Measurements from ENCODE around the gene DDX23. TPM values are rescaled to one million over a fixed set of nuclear protein-coding genes. Genes with fewer than 3 reads are reported as not detected.

Gene DDX23
- polyA plus RNA-seq, 1 of the 3 experiments (the other 2 are of a cell fraction) = 50.4 TPM

GRCh38 chr12:48878548-48878947 is 26.6 kb upstream of the DDX23 start:
- no peak for TF ChIP-seq TAF1 (IDR thresholded peaks at IDR 0.05; ENCODE audit: borderline replicate concordance, low read depth, low read length)
- no peak for TF ChIP-seq POLR2AphosphoS5 (IDR thresholded peaks at IDR 0.05; ENCODE audit: low read depth, low read length)
- no peak for TF ChIP-seq TCF12 (IDR thresholded peaks at IDR 0.05)
- TF ChIP-seq RFX5 (IDR thresholded peaks at IDR 0.05; ENCODE audit: low read length) = no peak
- no peak for TF ChIP-seq MEF2A (IDR thresholded peaks at IDR 0.05; ENCODE audit: borderline replicate concordance, low read depth)
- no peak for TF ChIP-seq YY1 (IDR thresholded peaks at IDR 0.05; ENCODE audit: low read depth)
- no peak for TF ChIP-seq EZH2phosphoT487 (IDR thresholded peaks at IDR 0.05; ENCODE audit: borderline replicate concordance, low read depth)
- no peak for TF ChIP-seq ELF1 (IDR thresholded peaks at IDR 0.05)
- no peak for TF ChIP-seq GABPA (IDR thresholded peaks at IDR 0.05; ENCODE audit: low read depth)
- no peak for TF ChIP-seq NFIC (IDR thresholded peaks at IDR 0.05; ENCODE audit: borderline replicate concordance)
- TF ChIP-seq PBX3 (IDR thresholded peaks at IDR 0.05) = no peak
- TF ChIP-seq FOSL2 (IDR thresholded peaks at IDR 0.05; ENCODE audit: borderline replicate concordance, low read depth) = no peak
- no peak for TF ChIP-seq GATA2 (CRISPR knock-in tag; IDR thresholded peaks at IDR 0.05)
- Histone ChIP-seq H3K9me3 (no peaks in the 10 kb centered on the region), H3K27me3 (ENCODE audit: insufficient read depth) (peaks cover 4% of the 10 kb centered on the region; the same call in 1 of the 2 replicates), H3K27ac (ENCODE audit: low read depth in 2 of 2, low read length in 1 of 2) (no peak overlapping the region), H3K4me1 (ENCODE audit: control insufficient read depth in 1 of 2, insufficient read depth in 2 of 2, low read depth in 1 of 2, low read length in 1 of 2) (peaks cover 5 to 7% of the 10 kb centered on the region in 2 experiments; a peak in 1 of 4 replicates), H4K20me1 (ENCODE audit: insufficient read depth) (no peaks in the 10 kb centered on the region), H3K79me2 (ENCODE audit: insufficient read depth) (no peaks in the 10 kb centered on the region), H2AFZ (ENCODE audit: low read depth) (no peak overlapping the region), H3K4me3 (ENCODE audit: low read depth in 2 of 2, low read length in 1 of 2) (no peak overlapping the region), H3F3A (replicated peaks; ENCODE audit: insufficient read depth) (no peaks in the 10 kb centered on the region), H3K9ac (no peak overlapping the region), H3K36me3 (replicated peaks in 1 of 2; ENCODE audit: control insufficient read depth in 1 of 2, insufficient read depth in 2 of 2, low read length in 1 of 2) (no peaks in the 10 kb centered on the region), H3K9me2 (no peaks in the 10 kb centered on the region), H3K4me2 (no peak overlapping the region)
- WGBS (ENCODE audit: low lambda C conversion rate) = 94% methylated on average over 2 of the region's 2 CpGs
- CTCF ChIA-PET = interaction anchor here (15.3 to 34.8 kb wide), 2 partner anchors 7 to 12 kb away, joined by 667 read pairs; partner anchors contain the start of genes DDX23 and RND1
- POLR2A ChIA-PET = interaction anchor here (0.6 to 2.1 kb wide), 2 partner anchors 13 to 19 kb away, joined by 3 to 7 read pairs; partner anchors contain the start of gene RND1
- DNase-seq = no peak

- H3K4me2 ChIP-seq = no peak overlapping the region
- H2AFZ ChIP-seq (ENCODE audit: low read depth) = no peak overlapping the region
- CTCF ChIA-PET = interaction anchor here (1.0 to 34.8 kb wide), 3 partner anchors 9 to 28 kb away, joined by 3 to 667 read pairs (median 6); a partner anchor contains a TSS
- peaks cover 4% of the 10 kb centered on the region; the same call in 1 of the 2 replicates for H3K27me3 ChIP-seq (ENCODE audit: insufficient read depth)
- no peak for DNase-seq
- no peak overlapping the region for H3K4me3 ChIP-seq (ENCODE audit: low read depth in 2 of 2, low read length in 1 of 2)
- H3K9ac ChIP-seq = no peak overlapping the region
- H3K36me3 ChIP-seq (replicated peaks in 1 of 2; ENCODE audit: control insufficient read depth in 1 of 2, insufficient read depth in 2 of 2, low read length in 1 of 2) = no peaks in the 10 kb centered on the region
- H3K9me3 ChIP-seq = no peaks in the 10 kb centered on the region
- H3K79me2 ChIP-seq (ENCODE audit: insufficient read depth) = no peaks in the 10 kb centered on the region
- POLR2A ChIA-PET = no interaction called here
- no peak overlapping the region for H3K27ac ChIP-seq (ENCODE audit: low read depth in 2 of 2, low read length in 1 of 2)
- no peaks in the 10 kb centered on the region for H3F3A ChIP-seq (replicated peaks; ENCODE audit: insufficient read depth)
- no peaks in the 10 kb centered on the region for H3K9me2 ChIP-seq
- H4K20me1 ChIP-seq (ENCODE audit: insufficient read depth) = no peaks in the 10 kb centered on the region
- 74% methylated on average over 4 of the region's 4 CpGs for WGBS (ENCODE audit: low lambda C conversion rate)
- H3K4me1 ChIP-seq (ENCODE audit: control insufficient read depth in 1 of 2, insufficient read depth in 2 of 2, low read depth in 1 of 2, low read length in 1 of 2) = no peaks in the 10 kb centered on the region
- TF ChIP-seq CTCF (IDR thresholded peaks at IDR 0.05) (no peak), CHD2 (IDR thresholded peaks at IDR 0.05; ENCODE audit: low read length, partially characterized antibody) (no peak), TEAD4 (IDR thresholded peaks at IDR 0.05; ENCODE audit: borderline replicate concordance, insufficient read depth) (no peak), REST (IDR thresholded peaks at IDR 0.05; ENCODE audit: low read depth, low read length) (no peak), EP300 (IDR thresholded peaks at IDR 0.05; ENCODE audit: borderline replicate concordance in 1 of 2, low read depth in 1 of 2, low read length in 1 of 2) (no peak), JUND (IDR thresholded peaks at IDR 0.05) (no peak), FOXJ3 (CRISPR knock-in tag; IDR thresholded peaks at IDR 0.05) (no peak), GABPA (IDR thresholded peaks at IDR 0.05; ENCODE audit: low read depth) (no peak), RXRA (IDR thresholded peaks at IDR 0.05; ENCODE audit: borderline replicate concordance, low read depth) (no peak), ELF1 (IDR thresholded peaks at IDR 0.05) (no peak), SMC3 (IDR thresholded peaks at IDR 0.05; ENCODE audit: low read depth, low read length) (no peak), FOSL2 (IDR thresholded peaks at IDR 0.05; ENCODE audit: borderline replicate concordance, low read depth) (no peak), EZH2phosphoT487 (IDR thresholded peaks at IDR 0.05; ENCODE audit: borderline replicate concordance, low read depth) (no peak)
Observed at GRCh38 chr12:48875944-48876515, 24.1 kb upstream of the DDX23 start.

Measured in SK-N-SH (cell line).